Memory B cell (primary cell): ENCODE measurements around the gene ITGB2.

Source experiments
- ATAC-seq: fragments of 150-1000 bp; cut with Tn5 transposase; 2 replicates; pipeline ENCODE4 v1.10.0; 2021; ENCODE audit warnings: low read depth, mild to moderate bottlenecking, moderate library complexity
- DNase-seq, 2 donors: peaks; one replicate each; pipeline ENCODE4 v3.0.0; 2022; ENCODE audit warnings: low spot score in 2 of 2
- H3K27ac Mint-ChIP-seq: one replicate; pipeline ENCODE4 v1.8.0; 2022; ENCODE audit warnings: mild to moderate bottlenecking, moderate library complexity, mixed read lengths
- H3K27me3 Mint-ChIP-seq: one replicate; pipeline ENCODE4 v1.8.0; 2022; ENCODE audit warnings: mixed read lengths
- H3K36me3 Mint-ChIP-seq: one replicate; pipeline ENCODE4 v1.8.0; 2022; ENCODE audit warnings: mild to moderate bottlenecking, mixed read lengths
- H3K4me1 Mint-ChIP-seq: one replicate; pipeline ENCODE4 v1.8.0; 2022; ENCODE audit warnings: mixed read lengths
- H3K4me3 Mint-ChIP-seq: one replicate; pipeline ENCODE4 v1.8.0; 2022; ENCODE audit warnings: mild to moderate bottlenecking, moderate library complexity, mixed read lengths
- H3K9me3 Mint-ChIP-seq: one replicate; pipeline ENCODE4 v1.8.0; 2022; ENCODE audit warnings: mixed read lengths

Gene ITGB2

DNA sequence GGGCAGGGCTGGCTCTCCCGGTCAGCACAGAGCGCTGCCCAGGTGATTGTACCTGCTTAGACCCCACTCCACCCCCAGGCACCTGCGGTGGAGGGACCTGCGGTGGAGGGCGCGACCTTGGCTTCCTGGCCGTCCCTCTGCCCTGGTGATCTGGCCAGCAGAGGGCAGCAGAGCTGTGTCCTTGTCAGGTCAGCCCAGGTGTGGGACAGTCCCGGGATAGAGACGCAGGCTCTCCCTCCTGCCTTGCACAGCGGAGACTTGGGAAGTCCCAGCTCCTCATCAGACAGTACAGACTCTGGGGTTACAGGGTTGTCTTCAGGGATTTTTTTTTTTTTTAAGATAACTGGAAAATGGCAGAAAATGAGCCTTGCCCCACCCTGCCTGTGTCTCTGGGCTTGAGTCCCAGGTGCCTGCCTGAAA lies 29.1 kb upstream of the ITGB2 start:
- Mint-ChIP-seq H3K4me1 (peaks cover 15% of the 10 kb centered on the region), H3K36me3 (peaks cover 4% of the 10 kb centered on the region), H3K27ac (no peak overlapping the region), H3K9me3 (no peaks in the 10 kb centered on the region), H3K4me3 (no peak overlapping the region), H3K27me3 (no peaks in the 10 kb centered on the region)
- ATAC-seq (peak; percentile 96), DNase-seq (peak; percentile 80 to 89)

DNA sequence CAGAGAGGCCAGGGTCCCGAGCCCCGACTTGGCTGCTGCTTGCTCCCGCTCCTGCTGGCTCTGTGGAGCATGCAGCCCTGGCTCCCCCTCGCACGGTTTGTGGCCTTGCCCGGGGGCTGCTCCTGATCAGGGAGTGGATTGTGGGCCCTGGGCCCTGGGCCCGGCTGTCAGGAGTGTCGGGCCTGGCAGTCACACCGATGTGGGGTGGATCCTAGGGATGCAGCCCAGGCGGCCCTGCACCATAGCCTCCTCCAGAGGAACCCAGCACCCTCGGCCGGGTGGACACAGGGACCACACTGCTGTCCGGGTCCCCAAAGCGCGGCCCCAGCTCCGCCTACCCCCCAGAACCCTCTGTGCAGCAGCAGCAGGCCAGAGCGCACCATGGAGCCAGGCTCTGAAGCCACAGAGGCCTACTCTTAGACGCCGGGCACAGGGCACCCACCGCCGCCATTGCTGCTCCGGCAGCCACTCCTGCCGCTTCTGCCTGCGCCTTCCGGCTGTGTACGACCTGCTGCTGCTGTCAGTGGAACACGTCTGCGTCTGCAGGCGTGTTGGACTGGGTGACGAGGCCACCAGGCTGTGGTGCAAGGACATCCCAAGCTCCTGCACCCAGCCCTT lies 28.6 kb upstream of the ITGB2 start:
- Mint-ChIP-seq H3K36me3 (peaks cover 6% of the 10 kb centered on the region), H3K4me1 (peaks cover 15% of the 10 kb centered on the region), H3K4me3 (no peak overlapping the region), H3K27me3 (no peaks in the 10 kb centered on the region), H3K27ac (no peak overlapping the region), H3K9me3 (no peaks in the 10 kb centered on the region)
- no peak for DNase-seq
- ATAC-seq, result no peak

GRCh38 chr21:44948426-44949120 lies 27.9 kb upstream of the ITGB2 start:
- DNase-seq (no peak), ATAC-seq (no peak)
- Mint-ChIP-seq H3K9me3 (no peaks in the 10 kb centered on the region), H3K4me3 (no peak overlapping the region), H3K27me3 (no peaks in the 10 kb centered on the region), H3K4me1 (peaks cover 15% of the 10 kb centered on the region), H3K27ac (no peak overlapping the region), H3K36me3 (peaks cover 9% of the 10 kb centered on the region)

DNA sequence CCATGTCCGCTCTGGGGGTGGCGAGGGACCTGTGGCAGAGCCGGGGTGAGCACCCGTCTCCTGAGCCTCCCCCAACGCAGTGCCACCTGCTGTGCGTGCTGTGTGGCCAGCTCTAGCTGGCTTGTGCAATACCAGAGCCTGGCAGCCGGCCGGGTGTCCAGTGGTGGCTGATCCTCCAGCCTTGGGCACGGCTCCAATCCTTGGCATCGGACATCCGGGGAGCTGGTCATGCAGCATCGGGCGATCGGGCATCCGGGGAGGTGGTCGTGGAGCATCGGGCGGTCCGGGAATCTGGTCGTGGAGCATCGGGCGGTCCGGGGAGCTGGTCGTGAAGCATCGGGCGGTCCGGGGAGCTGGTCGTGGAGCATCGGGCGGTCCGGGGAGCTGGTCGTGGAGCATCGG lies 27.2 kb upstream of the ITGB2 start:
- H3K27me3 Mint-ChIP-seq, result no peaks in the 10 kb centered on the region
- H3K36me3 Mint-ChIP-seq, result peaks cover 9% of the 10 kb centered on the region
- H3K4me3 Mint-ChIP-seq, result no peak overlapping the region
- ATAC-seq (no peak), DNase-seq (no peak)
- peaks cover 13% of the 10 kb centered on the region for H3K4me1 Mint-ChIP-seq
- H3K9me3 Mint-ChIP-seq, result no peaks in the 10 kb centered on the region
- H3K27ac Mint-ChIP-seq, result no peak overlapping the region

DNA sequence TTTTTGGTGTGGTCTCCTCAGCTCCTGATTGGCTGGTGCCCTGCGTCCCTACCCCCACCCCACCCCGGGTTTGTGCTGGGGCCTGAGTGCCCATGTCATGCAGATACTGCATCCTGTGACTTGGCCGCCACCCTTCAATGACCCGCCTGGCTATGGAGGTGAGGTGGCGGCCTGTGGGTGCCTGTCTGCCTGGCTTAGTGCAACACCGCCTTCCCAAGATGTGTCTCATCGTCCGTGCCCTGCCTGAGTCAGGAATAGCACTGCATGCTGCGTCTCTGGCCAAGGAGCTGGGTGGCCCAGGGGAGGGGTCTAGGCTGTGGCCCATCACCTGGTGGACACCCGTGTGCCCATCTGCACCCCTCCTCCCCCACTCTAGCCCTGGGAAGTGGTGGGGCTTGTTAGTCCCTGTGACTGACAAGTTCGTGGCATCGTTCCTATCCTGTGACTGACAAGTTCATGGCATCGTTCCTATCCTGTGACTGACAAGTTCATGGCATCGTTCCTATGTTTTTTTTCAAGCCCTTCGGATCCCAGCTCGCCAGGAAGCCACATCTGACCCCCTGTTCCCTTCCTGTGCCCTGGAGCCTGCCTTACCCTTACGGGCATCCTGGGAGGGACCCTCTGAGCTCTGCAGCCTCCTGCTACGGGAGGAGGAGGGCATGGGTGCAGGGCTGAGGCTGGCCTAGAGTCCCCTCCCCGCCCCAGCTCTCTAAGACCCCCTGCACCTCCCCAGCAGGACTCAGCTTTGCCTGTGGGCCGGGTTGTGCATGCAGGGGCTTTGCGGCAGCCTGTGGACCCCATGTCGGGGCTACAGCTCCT lies 26.6 kb upstream of the ITGB2 start:
- ATAC-seq (no peak), DNase-seq (no peak)
- peaks cover 13% of the 10 kb centered on the region for H3K4me1 Mint-ChIP-seq
- no peak overlapping the region for H3K4me3 Mint-ChIP-seq
- H3K27me3 Mint-ChIP-seq, result no peaks in the 10 kb centered on the region
- H3K36me3 Mint-ChIP-seq, result peaks cover 9% of the 10 kb centered on the region
- H3K27ac Mint-ChIP-seq, result no peak overlapping the region
- no peaks in the 10 kb centered on the region for H3K9me3 Mint-ChIP-seq

GRCh38 chr21:44946254-44947041 lies 25.7 kb upstream of the ITGB2 start:
- H3K4me3 Mint-ChIP-seq, result no peak overlapping the region

DNA sequence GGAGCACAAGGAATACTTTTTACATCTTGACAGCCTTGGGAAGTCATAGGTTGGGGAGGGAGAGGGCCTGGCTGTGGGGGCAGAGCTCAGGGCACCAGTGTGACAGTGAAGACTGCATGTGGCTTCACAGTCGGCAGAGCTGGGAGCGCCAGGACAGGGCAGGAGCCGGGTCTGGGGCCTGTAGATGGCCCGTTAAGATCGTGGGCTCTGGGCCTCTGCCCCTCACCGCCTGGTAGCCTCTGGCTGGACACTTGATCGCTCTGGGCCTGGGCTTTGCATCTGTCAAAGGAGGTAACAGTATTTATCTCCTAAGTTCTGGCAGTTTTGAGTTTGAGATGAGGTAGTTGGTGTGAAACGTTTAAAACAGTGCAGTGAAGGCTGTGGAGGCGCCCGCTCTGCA lies 23.9 kb upstream of the ITGB2 start:
- H3K4me3 Mint-ChIP-seq, result no peak overlapping the region
- peaks cover 30% of the 10 kb centered on the region for H3K4me1 Mint-ChIP-seq
- DNase-seq (no peak), ATAC-seq (no peak)
- peaks cover 9% of the 10 kb centered on the region for H3K36me3 Mint-ChIP-seq
- no peaks in the 10 kb centered on the region for H3K9me3 Mint-ChIP-seq
- no peaks in the 10 kb centered on the region for H3K27me3 Mint-ChIP-seq
- H3K27ac Mint-ChIP-seq, result no peak overlapping the region

More at GRCh38 chr21:44946254-44947041, 25.7 kb upstream of the ITGB2 start:
- ATAC-seq (no peak), DNase-seq (no peak)
- Mint-ChIP-seq H3K9me3 (no peaks in the 10 kb centered on the region), H3K36me3 (peaks cover 9% of the 10 kb centered on the region), H3K27ac (no peak overlapping the region), H3K27me3 (no peaks in the 10 kb centered on the region), H3K4me1 (peaks cover 19% of the 10 kb centered on the region)

- H3K4me3 Mint-ChIP-seq, result no peak overlapping the region
- peaks cover 9% of the 10 kb centered on the region for H3K36me3 Mint-ChIP-seq
- H3K4me1 Mint-ChIP-seq, result peaks cover 33% of the 10 kb centered on the region
- no peaks in the 10 kb centered on the region for H3K27me3 Mint-ChIP-seq
- no peak for ATAC-seq
- H3K27ac Mint-ChIP-seq, result no peak overlapping the region
- H3K9me3 Mint-ChIP-seq, result no peaks in the 10 kb centered on the region
- no peak for DNase-seq
Observed at GRCh38 chr21:44943686-44944550, 23.2 kb upstream of the ITGB2 start.

DNA sequence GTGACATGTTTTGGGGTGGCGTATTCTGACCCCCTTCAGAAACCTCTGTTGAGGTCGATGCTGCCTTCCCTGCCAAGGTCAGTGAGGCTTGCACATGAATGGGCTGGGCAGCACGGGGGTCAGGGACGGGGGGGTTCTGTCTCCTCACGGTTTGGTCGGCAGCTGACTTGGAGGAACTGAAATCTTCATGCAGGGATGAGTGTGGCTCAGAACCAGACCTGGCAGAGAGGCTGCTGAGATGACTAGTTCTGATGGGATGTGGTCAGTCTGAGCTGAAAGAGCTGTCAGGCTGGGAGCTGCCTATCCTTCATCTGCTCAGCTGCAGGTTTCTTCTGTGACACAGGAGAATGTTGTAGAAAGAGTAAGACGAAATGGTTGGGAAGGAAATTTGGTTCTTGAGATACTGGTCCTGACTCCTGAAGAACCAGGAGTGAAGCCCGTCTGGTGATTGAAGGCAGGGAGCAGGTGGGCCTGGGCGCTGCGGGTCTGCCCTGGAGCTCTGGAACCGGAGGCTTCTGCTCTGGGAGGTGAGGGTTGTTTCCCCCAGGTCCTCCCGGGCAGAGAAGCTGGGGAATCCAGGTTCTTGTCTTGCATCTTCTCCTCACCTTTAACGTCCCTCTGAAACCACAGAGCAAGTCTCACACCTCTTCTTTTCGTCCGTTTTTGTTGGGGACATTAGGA lies 22.4 kb upstream of the ITGB2 start:
- H3K27ac Mint-ChIP-seq, result no peak overlapping the region
- ATAC-seq (no peak), DNase-seq (no peak)
- H3K4me1 Mint-ChIP-seq, result peaks cover 36% of the 10 kb centered on the region
- no peak overlapping the region for H3K4me3 Mint-ChIP-seq
- peaks cover 9% of the 10 kb centered on the region for H3K36me3 Mint-ChIP-seq
- no peaks in the 10 kb centered on the region for H3K9me3 Mint-ChIP-seq
- H3K27me3 Mint-ChIP-seq, result no peaks in the 10 kb centered on the region

DNA sequence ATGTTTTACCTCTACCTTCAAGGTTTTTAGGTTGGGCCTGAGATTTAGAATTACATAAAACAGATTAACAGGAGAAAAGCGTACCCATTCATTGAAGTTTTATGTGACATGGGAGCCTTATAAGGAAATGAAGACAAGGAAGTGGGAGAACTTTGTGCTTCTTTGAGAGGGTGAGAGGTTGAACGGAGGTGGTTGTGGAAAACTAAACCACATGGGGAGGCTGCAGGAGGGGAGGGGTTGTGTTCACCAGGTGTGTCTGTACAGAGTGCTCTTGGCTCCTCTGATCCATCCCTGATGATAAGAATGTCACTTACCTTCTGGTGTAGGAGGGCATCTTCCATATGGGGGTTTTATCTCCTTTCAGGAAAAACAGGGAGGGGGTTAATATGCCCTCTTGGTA lies 21.9 kb upstream of the ITGB2 start:
- no peak for DNase-seq
- Mint-ChIP-seq H3K9me3 (no peaks in the 10 kb centered on the region), H3K4me3 (peak overlapping the region; percentile 22), H3K4me1 (peaks cover 36% of the 10 kb centered on the region), H3K27me3 (no peaks in the 10 kb centered on the region), H3K27ac (no peak overlapping the region), H3K36me3 (peaks cover 9% of the 10 kb centered on the region)
- no peak for ATAC-seq

DNA sequence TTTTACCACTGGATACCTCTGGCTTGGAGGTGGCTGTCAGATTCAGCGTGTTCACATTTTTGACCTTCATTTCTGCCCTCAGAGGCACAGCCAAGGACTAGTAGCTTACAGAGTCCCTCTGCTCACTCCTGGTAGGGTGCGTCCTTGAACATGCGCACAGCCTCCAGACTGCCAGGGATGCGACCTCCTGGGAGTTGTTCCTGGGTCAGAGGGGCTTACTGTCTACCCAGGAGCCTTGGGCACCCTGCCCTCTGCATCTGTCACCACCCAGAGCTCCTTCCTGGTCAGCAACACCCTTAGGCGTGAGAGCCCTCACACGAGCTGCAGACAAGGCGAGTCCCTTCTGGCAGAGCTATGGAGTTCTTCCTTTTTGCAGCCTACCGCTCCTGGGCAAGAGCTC lies 20.9 kb upstream of the ITGB2 start:
- no peaks in the 10 kb centered on the region for H3K27me3 Mint-ChIP-seq
- ATAC-seq (no peak), DNase-seq (no peak)
- H3K27ac Mint-ChIP-seq, result no peak overlapping the region
- H3K9me3 Mint-ChIP-seq, result no peaks in the 10 kb centered on the region
- H3K4me3 Mint-ChIP-seq, result peak overlapping the region; percentile 82
- H3K36me3 Mint-ChIP-seq, result peaks cover 9% of the 10 kb centered on the region
- H3K4me1 Mint-ChIP-seq, result peaks cover 36% of the 10 kb centered on the region

DNA sequence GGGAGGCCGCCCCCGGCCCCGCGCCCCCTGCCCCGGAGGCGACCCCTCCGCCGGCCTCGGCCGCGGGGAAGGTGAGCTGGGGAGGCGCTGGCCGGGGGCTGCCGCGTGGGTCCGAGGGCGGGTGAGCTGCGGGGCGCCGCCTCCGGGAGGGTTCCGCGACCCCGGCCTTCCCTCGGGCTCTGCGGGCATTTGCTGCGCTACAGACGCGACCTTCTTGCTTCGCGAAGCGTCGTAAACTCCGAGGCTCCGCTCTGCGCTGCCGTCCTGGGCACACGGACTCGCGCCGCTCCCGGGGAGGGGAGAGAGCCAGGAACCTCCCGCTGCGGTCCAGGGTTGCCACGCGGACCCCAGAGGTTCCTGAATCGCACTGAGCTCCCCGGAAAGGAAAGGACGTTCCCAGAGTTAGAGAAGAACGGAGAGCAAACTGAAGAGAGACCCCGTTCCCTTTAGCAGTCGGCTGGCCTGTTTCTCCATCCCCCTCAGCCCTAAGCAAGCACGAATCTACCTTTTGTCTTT lies 19.5 kb upstream of the ITGB2 start:
- H3K27me3 Mint-ChIP-seq, result no peaks in the 10 kb centered on the region
- no peaks in the 10 kb centered on the region for H3K9me3 Mint-ChIP-seq
- ATAC-seq (peak; percentile 38), DNase-seq (no peak)
- peak overlapping the region; percentile 86 for H3K27ac Mint-ChIP-seq
- H3K36me3 Mint-ChIP-seq, result peaks cover 7% of the 10 kb centered on the region
- H3K4me3 Mint-ChIP-seq, result peak overlapping the region; percentile 89
- peaks cover 33% of the 10 kb centered on the region for H3K4me1 Mint-ChIP-seq
